Upper lobe of right lung (tissue), 1 donor: ENCODE results near the gene GRK5. TPM values are rescaled to one million over a fixed set of nuclear protein-coding genes. Genes with fewer than 3 reads are reported as not detected.

ENCODE experiments used
- ATAC-seq: fragments of 200-7000 bp; cut with Tn5 transposase; one replicate; pipeline ENCODE4 v1.9.1; 2020; ENCODE audit warnings: mild to moderate bottlenecking, moderate library complexity
- DNase-seq: peaks from one replicate; pipeline ENCODE4 v3.0.0-alpha.2; 2020
- H3K27ac ChIP-seq: fragments of 200-600 bp; one replicate; pipeline ENCODE4 v1.8.0; 2022
- H3K27me3 ChIP-seq: fragments of 200-600 bp; one replicate; pipeline ENCODE4 v1.8.0; 2022; ENCODE audit warnings: mild to moderate bottlenecking
- H3K36me3 ChIP-seq: fragments of 200-600 bp; one replicate; pipeline ENCODE4 v1.8.0; 2022
- H3K4me1 ChIP-seq: fragments of 200-600 bp; one replicate; pipeline ENCODE4 v1.8.0; 2022
- H3K4me3 ChIP-seq: fragments of 200-600 bp; one replicate; pipeline ENCODE4 v1.8.0; 2022; ENCODE audit warnings: mild to moderate bottlenecking
- H3K9me3 ChIP-seq: fragments of 200-600 bp; one replicate; pipeline ENCODE4 v1.8.0; 2022
- intact Hi-C: fragments of 100-400 bp; cut with DNase I; formaldehyde crosslinking; loops from one replicate; pipeline ENCODE4 v1.11.0; 2022
- total RNA-seq: library from RNA; stranded (reverse); fragmentation: NEBNext Ultra II Directional; extraction: Animal tissue kit (Norgen Biotek cat#: 25700); gene quantifications from one replicate; pipeline ENCODE4 v1.2.1, GENCODE V29; 2021
- TF ChIP-seq, protein P1 (sequence below): fragments of 200-600 bp; IDR thresholded peaks from one replicate; pipeline ENCODE4 v1.8.0; 2022; ENCODE audit warnings: antibody characterized with exemption
- donor health status: DM: no; HTN: yes; CAD: no; lungs with severe emphysema.

The GRK5 gene
- total RNA-seq, 1 donor from 2014 or later = 83.5 TPM

DNA sequence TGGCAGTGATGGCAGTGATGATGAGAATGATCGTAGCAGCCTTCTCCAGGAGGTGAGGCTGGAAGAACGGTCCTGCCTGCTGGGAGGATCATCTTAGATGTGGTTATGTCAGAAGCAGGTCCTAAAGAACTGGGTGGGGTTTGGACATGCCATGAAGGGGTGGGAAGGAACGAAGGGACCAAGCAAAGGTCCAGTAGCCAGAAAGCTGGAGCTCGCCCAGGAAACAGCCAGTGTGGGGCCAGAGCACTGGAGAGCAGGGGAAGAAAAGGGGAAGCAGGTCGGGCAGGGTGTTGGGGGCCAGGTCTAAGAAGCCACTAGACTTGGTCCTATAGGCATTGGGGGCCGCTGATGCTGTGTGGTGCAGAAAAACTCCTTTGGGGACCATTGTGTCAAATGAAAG is 207.8 kb downstream of the GRK5 start:
- intact Hi-C loops = no loop called here
- no peaks in the 10 kb centered on the region for H3K27me3 ChIP-seq

DNA sequence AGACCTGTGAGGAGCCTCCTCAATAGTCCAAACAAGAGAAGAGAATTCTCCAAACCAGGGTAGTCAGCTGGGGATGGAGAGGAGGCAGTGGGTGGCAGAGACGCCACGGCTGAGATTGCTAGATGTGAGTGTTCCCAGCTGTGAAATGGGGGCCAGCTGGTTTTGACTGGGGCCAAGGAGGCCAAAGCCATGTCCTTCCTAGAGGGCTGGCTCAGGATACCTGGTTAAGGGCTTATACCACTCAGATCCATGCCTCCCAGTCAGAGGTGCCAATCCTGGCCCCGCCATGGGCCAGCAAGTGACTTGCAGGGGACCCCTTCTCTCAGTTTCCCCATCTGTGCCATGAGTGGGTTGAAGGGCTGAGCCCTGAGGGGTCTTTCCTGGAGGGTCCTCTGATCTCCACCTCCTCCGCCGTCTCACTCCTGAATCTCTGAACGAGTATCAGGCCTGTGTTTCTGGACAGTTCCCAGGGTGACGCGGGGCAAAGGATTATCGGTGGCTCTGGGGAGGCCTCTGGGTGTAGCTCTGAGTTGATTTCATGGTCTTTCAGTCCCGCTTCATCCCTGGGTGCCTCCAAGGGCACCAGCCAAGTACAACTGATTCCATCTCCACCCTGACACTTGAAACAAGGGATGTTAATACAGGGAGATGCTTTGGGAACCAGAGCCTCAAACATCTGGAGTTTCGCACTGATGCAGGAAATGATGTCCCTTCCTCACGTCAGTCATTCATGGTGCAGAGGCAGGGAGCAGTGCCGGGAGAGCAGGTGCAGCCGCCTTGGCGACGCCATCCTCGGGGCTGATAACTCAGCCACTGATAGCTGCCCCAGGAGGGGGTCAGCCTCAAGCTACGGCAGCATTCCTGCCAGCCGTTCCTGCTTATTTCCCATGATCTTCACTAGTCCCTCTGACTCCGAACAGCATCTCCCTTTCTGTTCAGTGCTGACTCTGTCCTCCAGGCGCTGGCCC is 208.4 kb downstream of the GRK5 start:
- ATAC-seq = no peak
- Histone ChIP-seq H3K4me3 (no peak overlapping the region), H3K36me3 (no peaks in the 10 kb centered on the region), H3K27me3 (no peaks in the 10 kb centered on the region), H3K27ac (no peak overlapping the region), H3K4me1 (peaks cover 38% of the 10 kb centered on the region), H3K9me3 (no peaks in the 10 kb centered on the region)
- DNase-seq = peak; percentile 48
- intact Hi-C loops = no loop called here
- TF ChIP-seq, protein P1, sequence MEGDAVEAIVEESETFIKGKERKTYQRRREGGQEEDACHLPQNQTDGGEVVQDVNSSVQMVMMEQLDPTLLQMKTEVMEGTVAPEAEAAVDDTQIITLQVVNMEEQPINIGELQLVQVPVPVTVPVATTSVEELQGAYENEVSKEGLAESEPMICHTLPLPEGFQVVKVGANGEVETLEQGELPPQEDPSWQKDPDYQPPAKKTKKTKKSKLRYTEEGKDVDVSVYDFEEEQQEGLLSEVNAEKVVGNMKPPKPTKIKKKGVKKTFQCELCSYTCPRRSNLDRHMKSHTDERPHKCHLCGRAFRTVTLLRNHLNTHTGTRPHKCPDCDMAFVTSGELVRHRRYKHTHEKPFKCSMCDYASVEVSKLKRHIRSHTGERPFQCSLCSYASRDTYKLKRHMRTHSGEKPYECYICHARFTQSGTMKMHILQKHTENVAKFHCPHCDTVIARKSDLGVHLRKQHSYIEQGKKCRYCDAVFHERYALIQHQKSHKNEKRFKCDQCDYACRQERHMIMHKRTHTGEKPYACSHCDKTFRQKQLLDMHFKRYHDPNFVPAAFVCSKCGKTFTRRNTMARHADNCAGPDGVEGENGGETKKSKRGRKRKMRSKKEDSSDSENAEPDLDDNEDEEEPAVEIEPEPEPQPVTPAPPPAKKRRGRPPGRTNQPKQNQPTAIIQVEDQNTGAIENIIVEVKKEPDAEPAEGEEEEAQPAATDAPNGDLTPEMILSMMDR = no peak

More for the DNA sequence above, 207.8 kb downstream of the GRK5 start:
- no peak overlapping the region for H3K27ac ChIP-seq
- no peak for DNase-seq
- no peaks in the 10 kb centered on the region for H3K36me3 ChIP-seq
- TF ChIP-seq, protein P1 = no peak
- H3K9me3 ChIP-seq = no peaks in the 10 kb centered on the region
- ATAC-seq = no peak
- peaks cover 45% of the 10 kb centered on the region for H3K4me1 ChIP-seq
- no peak overlapping the region for H3K4me3 ChIP-seq

DNA sequence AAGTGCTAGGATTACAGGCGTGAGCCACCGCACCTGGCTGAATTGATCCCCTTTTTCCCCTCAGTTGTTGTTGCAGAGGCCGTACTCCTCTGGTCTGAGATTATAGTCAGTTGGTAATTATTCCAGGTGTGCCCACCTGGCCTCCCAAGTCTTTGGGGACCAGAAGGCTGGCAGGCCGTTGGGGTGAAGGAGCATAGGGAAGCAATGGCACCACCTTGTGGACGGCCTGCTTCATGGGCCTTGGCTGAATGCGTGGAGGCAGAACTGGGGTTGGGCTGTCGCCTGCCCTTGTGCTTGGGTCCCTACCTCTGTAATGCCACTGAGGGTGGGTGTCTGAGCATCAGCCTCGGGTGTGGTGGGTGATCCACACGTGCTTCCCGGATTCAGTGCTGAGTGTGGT is 209.5 kb downstream of the GRK5 start:
- intact Hi-C loops = no loop called here
- TF ChIP-seq, protein P1 = peak; percentile 77
- H3K4me3 ChIP-seq = no peak overlapping the region
- DNase-seq = peak; percentile 77
- H3K4me1 ChIP-seq = peaks cover 38% of the 10 kb centered on the region
- H3K9me3 ChIP-seq = no peaks in the 10 kb centered on the region
- no peaks in the 10 kb centered on the region for H3K36me3 ChIP-seq
- H3K27ac ChIP-seq = peak overlapping the region; percentile 17
- ATAC-seq = peak; percentile 63
- H3K27me3 ChIP-seq = no peaks in the 10 kb centered on the region

DNA sequence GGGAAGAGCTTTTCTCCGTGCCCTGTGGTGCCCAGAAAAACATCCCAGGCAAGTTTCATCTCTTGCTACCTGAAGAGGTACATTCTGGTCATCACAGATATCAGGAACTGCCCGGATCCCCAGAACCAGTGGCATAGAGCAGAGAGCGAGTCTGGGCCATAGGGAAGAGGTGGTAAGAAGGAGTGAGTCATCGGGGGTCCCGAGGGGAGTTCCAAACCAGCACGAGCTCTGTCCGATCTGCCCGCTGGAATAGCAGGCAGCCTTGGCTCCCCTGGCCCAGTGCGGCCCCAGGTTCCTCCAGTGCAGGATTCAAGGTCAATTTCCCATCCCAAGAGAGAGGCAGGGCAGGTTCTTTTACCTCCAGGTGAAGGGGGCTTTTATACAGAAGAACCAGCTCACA is 210.5 kb downstream of the GRK5 start:
- intact Hi-C loops = no loop called here
- H3K27ac ChIP-seq = no peak overlapping the region
- no peaks in the 10 kb centered on the region for H3K27me3 ChIP-seq
- H3K36me3 ChIP-seq = peaks cover 5% of the 10 kb centered on the region
- TF ChIP-seq, protein P1 = no peak
- no peak for ATAC-seq
- no peaks in the 10 kb centered on the region for H3K9me3 ChIP-seq
- H3K4me3 ChIP-seq = no peak overlapping the region
- H3K4me1 ChIP-seq = peaks cover 28% of the 10 kb centered on the region
- no peak for DNase-seq

DNA sequence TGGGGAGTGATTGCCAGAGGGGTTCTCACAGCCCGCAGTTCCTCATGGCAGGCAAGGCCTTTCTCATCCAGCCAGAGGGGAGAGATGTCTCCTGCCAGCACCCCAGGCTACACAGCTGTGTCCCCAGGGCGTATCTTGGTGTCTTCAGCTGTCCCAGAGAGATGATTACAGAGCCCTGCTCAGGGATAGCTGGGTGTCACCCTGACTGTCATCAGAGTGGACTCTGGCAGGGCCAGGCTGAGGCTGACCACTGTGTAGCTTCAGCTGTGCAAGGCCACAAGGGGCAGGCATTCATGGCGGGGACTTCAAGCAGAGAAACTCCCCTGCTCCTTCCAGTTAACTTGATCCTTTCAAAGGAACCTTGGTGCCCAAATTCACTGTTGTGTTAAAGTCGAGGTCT is 211.0 kb downstream of the GRK5 start:
- H3K4me1 ChIP-seq = peaks cover 23% of the 10 kb centered on the region
- TF ChIP-seq, protein P1 = no peak
- no peak overlapping the region for H3K4me3 ChIP-seq
- ATAC-seq = no peak
- peaks cover 5% of the 10 kb centered on the region for H3K36me3 ChIP-seq
- intact Hi-C loops = no loop called here
- no peak overlapping the region for H3K27ac ChIP-seq
- H3K9me3 ChIP-seq = no peaks in the 10 kb centered on the region
- H3K27me3 ChIP-seq = no peaks in the 10 kb centered on the region
- no peak for DNase-seq
